ENCODE measurements around the gene TNFSF11.

The TNFSF11 gene

GRCh38 chr13:42574011-42574410, at the start of gene TNFSF11:
TNFSF11 (plus strand) TSS chr13:42574152; CDS start chr13:42574304, 152 bp downstream.
- Histone ChIP-seq H3K9me2 (replicated peaks; ENCODE audit: control insufficient read depth, low read length) (no peaks in the 10 kb centered on the region), H3K27me3 (ENCODE audit: control insufficient read depth, low read length) (no peaks in the 10 kb centered on the region), H3K79me2 (ENCODE audit: control insufficient read depth, low read length) (no peaks in the 10 kb centered on the region), H3K4me3 (ENCODE audit: low read length) (no peak within 1 kb of the TSS), H3K27ac (ENCODE audit: low read depth, low read length) (no peak within 1 kb of the TSS), H3K4me1 (ENCODE audit: control insufficient read depth, low read length) (no peaks in the 10 kb centered on the region), H4K20me1 (ENCODE audit: control insufficient read depth, insufficient read depth, low read depth, low read length) (no peaks in the 10 kb centered on the region), H3K4me2 (ENCODE audit: low read length) (no peak within 1 kb of the TSS), H3K36me3 (ENCODE audit: control insufficient read depth, low read length) (no peaks in the 10 kb centered on the region), H3F3A (ENCODE audit: control insufficient read depth, insufficient read depth) (no peaks in the 10 kb centered on the region), H3K9me3 (ENCODE audit: control insufficient read depth, insufficient read depth, low read length) (no peaks in the 10 kb centered on the region; the same call in 1 of the 2 replicates)
- TF ChIP-seq EZH2phosphoT487 (IDR thresholded peaks at IDR 0.05; ENCODE audit: borderline replicate concordance, low read length) = no peak
- no peak for TF ChIP-seq CTCF (IDR thresholded peaks at IDR 0.05; ENCODE audit: low read depth, low read length, poor library complexity, severe bottlenecking)

- Histone ChIP-seq H4K20me1 (ENCODE audit: control insufficient read depth, insufficient read depth, low read depth, low read length) (no peaks in the 10 kb centered on the region), H3K4me2 (ENCODE audit: low read length) (no peak overlapping the region), H3F3A (ENCODE audit: control insufficient read depth, insufficient read depth) (no peaks in the 10 kb centered on the region), H3K4me1 (ENCODE audit: control insufficient read depth, low read length) (no peaks in the 10 kb centered on the region), H3K9me2 (replicated peaks; ENCODE audit: control insufficient read depth, low read length) (no peaks in the 10 kb centered on the region), H3K27ac (ENCODE audit: low read depth, low read length) (no peak overlapping the region), H3K4me3 (ENCODE audit: low read length) (no peak overlapping the region), H3K9me3 (ENCODE audit: control insufficient read depth, insufficient read depth, low read length) (no peaks in the 10 kb centered on the region), H3K36me3 (ENCODE audit: control insufficient read depth, low read length) (no peaks in the 10 kb centered on the region), H3K79me2 (ENCODE audit: control insufficient read depth, low read length) (no peaks in the 10 kb centered on the region), H3K27me3 (ENCODE audit: control insufficient read depth, low read length) (no peaks in the 10 kb centered on the region; the same call in 1 of the 2 replicates)
- TF ChIP-seq EZH2phosphoT487 (IDR thresholded peaks at IDR 0.05; ENCODE audit: borderline replicate concordance, low read length) (no peak), CTCF (IDR thresholded peaks at IDR 0.05; ENCODE audit: low read depth, low read length, poor library complexity, severe bottlenecking) (no peak)
These were observed 49.4 kb upstream of the TNFSF11 start for GRCh38 chr13:42524487-42525034.

- Histone ChIP-seq H3K27ac (ENCODE audit: low read depth, low read length) (no peak overlapping the region), H3K9me3 (ENCODE audit: control insufficient read depth, insufficient read depth, low read length) (no peaks in the 10 kb centered on the region), H3K36me3 (ENCODE audit: control insufficient read depth, low read length) (no peaks in the 10 kb centered on the region), H3K4me3 (ENCODE audit: low read length) (no peak overlapping the region), H3K4me2 (ENCODE audit: low read length) (no peak overlapping the region), H3K79me2 (ENCODE audit: control insufficient read depth, low read length) (no peaks in the 10 kb centered on the region), H3K9me2 (replicated peaks; ENCODE audit: control insufficient read depth, low read length) (no peaks in the 10 kb centered on the region), H3K27me3 (ENCODE audit: control insufficient read depth, low read length) (no peaks in the 10 kb centered on the region; the same call in 1 of the 2 replicates), H3K4me1 (ENCODE audit: control insufficient read depth, low read length) (no peaks in the 10 kb centered on the region), H3F3A (ENCODE audit: control insufficient read depth, insufficient read depth) (no peaks in the 10 kb centered on the region), H4K20me1 (ENCODE audit: control insufficient read depth, insufficient read depth, low read depth, low read length) (no peaks in the 10 kb centered on the region)
- TF ChIP-seq EZH2phosphoT487 (IDR thresholded peaks at IDR 0.05; ENCODE audit: borderline replicate concordance, low read length) (no peak), CTCF (IDR thresholded peaks at IDR 0.05; ENCODE audit: low read depth, low read length, poor library complexity, severe bottlenecking) (no peak)
These were observed 48.9 kb upstream of the TNFSF11 start for GRCh38 chr13:42525035-42525504.

All from DOHH2 (cell line).